Parathyroid adenoma (tissue), 2 donors: ENCODE measurements around the gene TRAPPC11.

ENCODE experiments used
- H2AFZ ChIP-seq: fragments of 300-600 bp; sonication (generic); one replicate; pipeline ENCODE4 v1.7.0; 2017; ENCODE audit warnings: antibody characterized with exemption, mild to moderate bottlenecking
- H3K27ac ChIP-seq: fragments of 300-600 bp; sonication (generic); one replicate; pipeline ENCODE4 v1.7.0; 2017
- H3K27me3 ChIP-seq: fragments of 300-600 bp; sonication (generic); one replicate; pipeline ENCODE4 v1.7.0; 2017; ENCODE audit warnings: low read length; ENCODE audit not compliant: control insufficient read depth, insufficient read depth
- H3K36me3 ChIP-seq: fragments of 300-600 bp; sonication (generic); one replicate; pipeline ENCODE4 v1.7.0; 2017; ENCODE audit warnings: low read length; ENCODE audit not compliant: control insufficient read depth, insufficient read depth
- H3K4me1 ChIP-seq: fragments of 300-600 bp; sonication (generic); one replicate; pipeline ENCODE4 v1.7.0; 2017; ENCODE audit warnings: control low read depth
- H3K4me2 ChIP-seq: fragments of 300-600 bp; sonication (generic); one replicate; pipeline ENCODE4 v1.7.0; 2017; ENCODE audit warnings: low read length
- H3K4me3 ChIP-seq: fragments of 300-600 bp; sonication (generic); one replicate; pipeline ENCODE4 v1.7.0; 2017; ENCODE audit warnings: low read depth, low read length
- H3K79me2 ChIP-seq: fragments of 300-600 bp; sonication (generic); one replicate; pipeline ENCODE4 v1.7.0; 2017; ENCODE audit warnings: control low read depth
- H3K9ac ChIP-seq: fragments of 300-600 bp; sonication (generic); one replicate; pipeline ENCODE4 v1.7.0; 2017; ENCODE audit warnings: mild to moderate bottlenecking
- H3K9me3 ChIP-seq: fragments of 300-600 bp; sonication (generic); one replicate; pipeline ENCODE4 v1.7.0; 2017; ENCODE audit warnings: low read length; ENCODE audit not compliant: control insufficient read depth
- CTCF ChIP-seq: fragments of 300-600 bp; sonication (generic); IDR thresholded peaks from one replicate; pipeline ENCODE4 v1.7.0; 2017; ENCODE audit warnings: antibody characterized with exemption, mild to moderate bottlenecking
- donor health status: primary hyperparathyroidism.

TRAPPC11 gene

GRCh38 chr4:183729069-183729406, 69.9 kb downstream of the TRAPPC11 start:
- no peaks in the 10 kb centered on the region for H3K9me3 ChIP-seq
- no peaks in the 10 kb centered on the region for H3K79me2 ChIP-seq
- H3K27ac ChIP-seq: no peak overlapping the region
- TF ChIP-seq CTCF: no peak
- H3K4me2 ChIP-seq: no peak overlapping the region
- H3K9ac ChIP-seq: no peak overlapping the region
- H2AFZ ChIP-seq: no peak overlapping the region
- H3K4me1 ChIP-seq: no peaks in the 10 kb centered on the region
- no peaks in the 10 kb centered on the region for H3K36me3 ChIP-seq
- H3K4me3 ChIP-seq: no peak overlapping the region
- no peaks in the 10 kb centered on the region for H3K27me3 ChIP-seq

DNA sequence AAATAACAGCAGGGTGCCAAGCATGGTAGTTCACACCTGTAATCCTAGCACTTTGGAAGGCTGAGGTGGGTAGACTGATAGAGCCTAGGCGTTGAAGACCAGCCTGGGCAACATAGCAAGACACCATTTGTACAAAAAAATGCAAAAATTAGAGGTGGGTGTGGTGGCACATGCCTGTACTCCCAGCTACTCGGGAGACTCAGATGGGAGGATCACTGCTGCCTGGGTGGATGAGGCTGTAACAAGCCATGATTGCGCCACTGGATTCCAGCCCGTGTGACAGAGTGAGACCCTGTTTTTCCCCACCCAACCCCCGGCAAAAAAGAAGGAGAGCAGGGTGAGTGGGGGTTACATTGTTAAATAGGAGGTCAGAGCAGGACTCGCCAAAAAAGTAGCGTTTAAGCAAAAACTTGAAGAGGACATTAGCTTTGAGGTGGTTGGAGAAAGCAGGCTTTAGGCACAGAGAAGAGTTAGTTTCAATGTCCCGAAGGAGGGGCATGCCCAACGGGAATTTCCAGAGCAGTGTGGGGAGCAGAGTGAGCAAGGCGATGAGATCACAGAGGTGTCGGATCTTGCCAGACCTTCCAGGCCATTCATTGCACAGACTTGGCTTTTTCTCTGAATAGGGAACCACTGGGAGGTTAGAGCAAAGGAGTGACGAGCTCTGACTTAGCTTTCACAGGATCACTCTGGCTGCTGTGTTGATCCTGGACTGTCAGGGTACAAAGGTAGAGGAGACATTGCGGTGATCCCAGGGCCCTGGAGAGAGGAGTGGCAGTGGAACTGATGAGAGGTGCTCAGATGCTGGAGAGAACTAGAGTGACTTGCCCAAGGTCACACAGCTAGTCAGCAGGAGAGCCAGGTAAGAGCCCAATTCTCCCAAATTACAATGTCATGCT, 70.6 kb downstream of the TRAPPC11 start:
- H2AFZ ChIP-seq: no peak overlapping the region
- H3K9ac ChIP-seq: no peak overlapping the region
- TF ChIP-seq CTCF: no peak
- no peak overlapping the region for H3K27ac ChIP-seq
- H3K79me2 ChIP-seq: no peaks in the 10 kb centered on the region
- no peaks in the 10 kb centered on the region for H3K36me3 ChIP-seq
- H3K4me2 ChIP-seq: no peak overlapping the region
- no peaks in the 10 kb centered on the region for H3K4me1 ChIP-seq
- H3K27me3 ChIP-seq: no peaks in the 10 kb centered on the region
- H3K4me3 ChIP-seq: no peak overlapping the region
- H3K9me3 ChIP-seq: no peaks in the 10 kb centered on the region

DNA sequence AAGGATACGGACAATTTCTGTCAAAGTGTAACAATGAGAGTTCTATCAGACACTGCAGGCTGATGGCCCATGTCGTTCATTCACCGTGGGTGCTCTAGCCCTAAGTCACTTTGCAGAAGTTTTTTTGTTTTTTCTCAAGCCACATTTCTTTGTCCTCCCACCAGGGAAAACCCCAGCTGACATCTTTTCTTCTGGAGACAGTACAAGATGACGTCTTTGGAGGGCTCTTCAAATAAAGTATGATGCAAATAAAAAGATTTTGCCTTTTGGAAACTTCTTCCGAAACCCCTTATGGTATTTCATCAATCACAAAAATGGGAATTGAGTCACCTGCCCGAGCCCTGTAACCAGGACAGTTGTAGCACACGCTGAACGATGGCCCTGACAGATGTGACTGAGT, 73.2 kb downstream of the TRAPPC11 start:
- H3K27ac ChIP-seq: no peak overlapping the region
- H3K4me2 ChIP-seq: no peak overlapping the region
- H3K36me3 ChIP-seq: no peaks in the 10 kb centered on the region
- H3K27me3 ChIP-seq: no peaks in the 10 kb centered on the region
- H3K9me3 ChIP-seq: no peaks in the 10 kb centered on the region
- no peak for TF ChIP-seq CTCF
- no peaks in the 10 kb centered on the region for H3K4me1 ChIP-seq
- H3K79me2 ChIP-seq: no peaks in the 10 kb centered on the region
- no peak overlapping the region for H2AFZ ChIP-seq
- no peak overlapping the region for H3K4me3 ChIP-seq
- H3K9ac ChIP-seq: no peak overlapping the region

DNA sequence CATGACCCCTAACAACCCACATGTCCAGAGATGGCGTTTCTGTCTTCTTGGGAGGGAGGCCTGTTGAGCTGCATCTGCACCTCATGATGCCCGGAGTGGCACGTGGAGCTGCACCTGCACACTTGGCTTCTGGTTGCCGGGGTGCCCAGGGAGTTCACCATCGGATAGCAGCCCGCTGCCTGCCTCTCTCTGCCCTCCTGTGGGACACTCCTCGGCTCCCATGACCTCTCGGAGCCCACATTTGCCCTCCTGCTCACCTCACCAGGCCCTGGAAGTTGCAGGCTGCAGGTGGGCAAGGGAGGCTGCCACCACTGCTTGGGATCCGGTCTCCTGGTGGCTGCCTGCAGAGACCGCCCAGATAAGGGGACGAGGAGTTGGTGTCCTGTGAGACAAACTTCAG, 74.1 kb downstream of the TRAPPC11 start:
- no peak for TF ChIP-seq CTCF
- no peaks in the 10 kb centered on the region for H3K9me3 ChIP-seq

More for the DNA sequence above, 74.1 kb downstream of the TRAPPC11 start:
- no peak overlapping the region for H3K4me3 ChIP-seq
- H3K27ac ChIP-seq: no peak overlapping the region
- H3K4me2 ChIP-seq: no peak overlapping the region
- H3K9ac ChIP-seq: no peak overlapping the region
- H3K79me2 ChIP-seq: no peaks in the 10 kb centered on the region
- no peaks in the 10 kb centered on the region for H3K36me3 ChIP-seq
- H2AFZ ChIP-seq: no peak overlapping the region
- no peaks in the 10 kb centered on the region for H3K27me3 ChIP-seq
- H3K4me1 ChIP-seq: no peaks in the 10 kb centered on the region
